Naive thymus-derived CD4-positive, alpha-beta T cell (primary cell): ENCODE data around the gene PIK3C2B. TPM values are rescaled to one million over a fixed set of nuclear protein-coding genes. Genes with fewer than 3 reads are reported as not detected.

Source experiments
- ATAC-seq: fragments of 150-1000 bp; cut with Tn5 transposase; 2 replicates; pipeline ENCODE4 v1.10.0; 2021; ENCODE audit warnings: mild to moderate bottlenecking, moderate library complexity
- CTCF ChIA-PET: fragments of 350-600 bp; sonication (Branson Sonifier 250); formaldehyde crosslinking; loops from one replicate; lab custom pipeline; 2021; ENCODE audit warnings: antibody characterized with exemption; lab: Charles Lee
- POLR2A ChIA-PET: fragments of 350-600 bp; sonication (Branson Sonifier 250); formaldehyde crosslinking; loops from one replicate; lab custom pipeline; 2021; ENCODE audit warnings: antibody characterized with exemption, inconsistent platforms; lab: Charles Lee
- DNase-seq, 9 donors: peaks; one replicate each; pipeline versions ENCODE4 v3.0.0 to v3.0.0-alpha.2; 2020 to 2022; ENCODE audit warnings: mixed read lengths in 1 of 9
- H3K27ac ChIP-seq: one replicate; pipeline ENCODE4 v1.7.0; 2013; ENCODE audit warnings: mild to moderate bottlenecking, low read depth, low read length, moderate library complexity
- H3K27me3 ChIP-seq, 2 donors: one replicate each; pipeline ENCODE4 v1.7.0; 2013; ENCODE audit warnings: low read length in 2 of 2, mild to moderate bottlenecking in 2 of 2, moderate library complexity in 2 of 2; ENCODE audit not compliant: control insufficient read depth in 2 of 2, insufficient read depth in 2 of 2
- H3K36me3 ChIP-seq, 3 experiments: 1 replicate in 2 of 3; 2 replicates in 1 of 3; pipeline ENCODE4 v1.7.0; 2013; ENCODE audit warnings: low read length in 3 of 3, mild to moderate bottlenecking in 3 of 3, moderate library complexity in 1 of 3; ENCODE audit not compliant: insufficient read depth in 3 of 3, control insufficient read depth in 2 of 3
- H3K4me1 ChIP-seq, 2 donors: one replicate each; pipeline ENCODE4 v1.7.0; 2013; ENCODE audit warnings: low read length in 2 of 2, mild to moderate bottlenecking in 2 of 2, moderate library complexity in 1 of 2; ENCODE audit not compliant: control insufficient read depth in 2 of 2, insufficient read depth in 2 of 2
- H3K4me3 ChIP-seq: 2 replicates; pipeline ENCODE4 v1.7.0; 2013; ENCODE audit warnings: mild to moderate bottlenecking, low read length
- H3K9me3 ChIP-seq, 3 experiments: 1 replicate in 2 of 3; 2 replicates in 1 of 3; pipeline ENCODE4 v1.7.0; 2013; ENCODE audit warnings: low read length in 3 of 3; ENCODE audit not compliant: control insufficient read depth in 2 of 3
- H3K27ac Mint-ChIP-seq, 9 donors: one replicate each; pipeline ENCODE4 v1.8.0; 2020 to 2022; ENCODE audit warnings: mixed read lengths in 9 of 9, mild to moderate bottlenecking in 8 of 9, moderate library complexity in 5 of 9, inconsistent platforms in 2 of 9
- H3K27me3 Mint-ChIP-seq, 5 donors: one replicate each; pipeline ENCODE4 v1.8.0; 2021 to 2022; ENCODE audit warnings: mixed read lengths in 5 of 5, mild to moderate bottlenecking in 1 of 5
- H3K36me3 Mint-ChIP-seq, 5 donors: one replicate each; pipeline ENCODE4 v1.8.0; 2020 to 2022; ENCODE audit warnings: mixed read lengths in 5 of 5, mild to moderate bottlenecking in 3 of 5, inconsistent platforms in 1 of 5
- H3K4me1 Mint-ChIP-seq, 7 donors: one replicate each; pipeline ENCODE4 v1.8.0; 2020 to 2022; ENCODE audit warnings: mixed read lengths in 7 of 7, mild to moderate bottlenecking in 3 of 7, inconsistent platforms in 1 of 7
- H3K4me3 Mint-ChIP-seq, 10 donors: one replicate each; pipeline ENCODE4 v1.8.0; 2020 to 2022; ENCODE audit warnings: mild to moderate bottlenecking in 10 of 10, mixed read lengths in 10 of 10, moderate library complexity in 6 of 10, inconsistent platforms in 2 of 10
- H3K9me3 Mint-ChIP-seq, 11 donors: one replicate each; pipeline ENCODE4 v1.8.0; 2020 to 2022; ENCODE audit warnings: mixed read lengths in 11 of 11, mild to moderate bottlenecking in 4 of 11, inconsistent platforms in 1 of 11, moderate library complexity in 1 of 11
- intact Hi-C, 2 donors: fragments of 100-400 bp; cut with micrococcal nuclease; formaldehyde crosslinking; loops; one replicate each; pipeline ENCODE4 v1.15.1; 2023
- polyA plus RNA-seq, 2 donors: library from polyadenylated mRNA; unstranded; fragments of 300-500 nt; fragmentation: Illumina TruSeq; gene quantifications; one replicate each; pipeline ENCODE4 v1.2.3, GENCODE V29; 2021
- total RNA-seq, 6 experiments: library from RNA in 5 of 6; stranded (reverse) in 5 of 6; gene quantifications; 1 replicate in 5 of 6; 2 replicates in 1 of 6; pipeline ENCODE4 v1.2.3 and lab custom pipeline; 2021 to 2026

The PIK3C2B gene, protein sequence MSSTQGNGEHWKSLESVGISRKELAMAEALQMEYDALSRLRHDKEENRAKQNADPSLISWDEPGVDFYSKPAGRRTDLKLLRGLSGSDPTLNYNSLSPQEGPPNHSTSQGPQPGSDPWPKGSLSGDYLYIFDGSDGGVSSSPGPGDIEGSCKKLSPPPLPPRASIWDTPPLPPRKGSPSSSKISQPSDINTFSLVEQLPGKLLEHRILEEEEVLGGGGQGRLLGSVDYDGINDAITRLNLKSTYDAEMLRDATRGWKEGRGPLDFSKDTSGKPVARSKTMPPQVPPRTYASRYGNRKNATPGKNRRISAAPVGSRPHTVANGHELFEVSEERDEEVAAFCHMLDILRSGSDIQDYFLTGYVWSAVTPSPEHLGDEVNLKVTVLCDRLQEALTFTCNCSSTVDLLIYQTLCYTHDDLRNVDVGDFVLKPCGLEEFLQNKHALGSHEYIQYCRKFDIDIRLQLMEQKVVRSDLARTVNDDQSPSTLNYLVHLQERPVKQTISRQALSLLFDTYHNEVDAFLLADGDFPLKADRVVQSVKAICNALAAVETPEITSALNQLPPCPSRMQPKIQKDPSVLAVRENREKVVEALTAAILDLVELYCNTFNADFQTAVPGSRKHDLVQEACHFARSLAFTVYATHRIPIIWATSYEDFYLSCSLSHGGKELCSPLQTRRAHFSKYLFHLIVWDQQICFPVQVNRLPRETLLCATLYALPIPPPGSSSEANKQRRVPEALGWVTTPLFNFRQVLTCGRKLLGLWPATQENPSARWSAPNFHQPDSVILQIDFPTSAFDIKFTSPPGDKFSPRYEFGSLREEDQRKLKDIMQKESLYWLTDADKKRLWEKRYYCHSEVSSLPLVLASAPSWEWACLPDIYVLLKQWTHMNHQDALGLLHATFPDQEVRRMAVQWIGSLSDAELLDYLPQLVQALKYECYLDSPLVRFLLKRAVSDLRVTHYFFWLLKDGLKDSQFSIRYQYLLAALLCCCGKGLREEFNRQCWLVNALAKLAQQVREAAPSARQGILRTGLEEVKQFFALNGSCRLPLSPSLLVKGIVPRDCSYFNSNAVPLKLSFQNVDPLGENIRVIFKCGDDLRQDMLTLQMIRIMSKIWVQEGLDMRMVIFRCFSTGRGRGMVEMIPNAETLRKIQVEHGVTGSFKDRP (N-terminal part only)
- total RNA-seq (10 to 100 TPM; 26.8 to 41.9 (median 32.5) TPM), polyA plus RNA-seq (1 to 10 TPM; 2.7 to 4.2 TPM), total RNA-seq (lab: John Stamatoyannopoulos, UW) (53.0 reads per million, percentile 72 among the genes with 10 or more reads in this experiment)

DNA sequence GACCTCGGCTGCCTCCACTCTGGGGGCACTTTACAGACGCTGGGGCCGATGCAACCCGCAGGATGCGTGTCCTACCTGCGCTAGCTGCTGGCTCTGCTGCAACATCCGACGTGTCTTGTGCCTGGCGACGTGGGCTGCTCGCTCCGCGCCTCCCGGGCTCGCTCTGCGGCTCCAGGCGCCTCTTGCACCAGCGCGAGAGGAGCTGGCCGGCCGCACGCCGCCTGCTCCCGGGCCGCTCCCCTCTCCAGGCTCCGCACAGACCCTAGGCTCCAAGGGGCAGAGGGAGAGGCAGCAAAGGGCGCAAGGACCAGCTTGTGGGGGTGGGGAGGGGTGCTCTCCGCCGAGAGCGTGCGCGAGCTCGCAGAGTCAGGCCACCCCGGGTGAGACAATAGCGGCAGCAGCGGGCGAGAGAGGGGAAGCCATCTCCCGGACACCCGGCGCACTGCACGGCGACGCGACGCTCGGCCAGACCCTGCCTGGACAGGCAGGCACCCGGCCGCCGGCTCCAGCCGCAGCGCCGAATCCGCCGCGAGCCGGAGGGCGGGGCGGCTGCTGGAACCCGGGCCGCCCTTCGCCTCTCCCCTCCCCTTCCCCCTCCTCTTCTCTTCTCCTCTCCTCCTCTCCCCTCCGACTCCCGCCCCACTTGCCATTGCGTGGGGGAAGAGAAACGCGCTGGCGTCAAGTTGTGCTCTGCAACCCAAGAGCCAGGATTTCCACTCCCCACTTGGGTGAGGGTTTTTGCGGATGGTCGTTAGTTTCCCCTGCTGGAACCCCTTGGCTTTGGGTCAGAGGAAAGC, at the start of gene PIK3C2B:
PIK3C2B (minus strand) TSS at position 525 of the 797 bp plus-strand sequence. CDS start 25,003 bp downstream, outside the sequence.
- Mint-ChIP-seq H3K36me3 (peaks cover 3 to 11% (median 8%) of the 10 kb centered on the region in 5 donors), H3K27ac (peak within 1 kb of the TSS; percentile 83 to 98 (median 93)), H3K27me3 (peaks cover 0 to 2% (median 0%) of the 10 kb centered on the region in 5 donors), H3K4me3 (peak within 1 kb of the TSS; percentile 92 to 98 (median 95)), H3K4me1 (peaks cover 37 to 89% (median 73%) of the 10 kb centered on the region in 7 donors), H3K9me3 (no peaks in the 10 kb centered on the region)
- Histone ChIP-seq H3K27me3 (no peaks in the 10 kb centered on the region), H3K4me1 (peaks cover 23 to 35% of the 10 kb centered on the region in 2 donors), H3K9me3 (no peaks in the 10 kb centered on the region), H3K36me3 (peaks cover 0 to 13% (median 0%) of the 10 kb centered on the region in 3 experiments), H3K4me3 (peak within 1 kb of the TSS; percentile 84), H3K27ac (peak within 1 kb of the TSS; percentile 87)
- ChIA-PET POLR2A (interaction anchor here (0.8 to 3.7 kb wide), 22 partner anchors 9 to 84 kb away, joined by 3 to 35 read pairs (median 5); partner anchors contain the start of gene MDM4), CTCF (interaction anchor here (0.7 to 17.9 kb wide), 10 partner anchors 9 to 958 kb away, joined by 3 to 434 read pairs (median 4); no protein-coding TSS in a partner anchor)
- intact Hi-C loops: loop anchor here (1.0 to 2.0 kb wide), 9 partner anchors 9 to 332 kb away; partner anchors contain the start of genes PPP1R15B (in 2 of the 2) and MDM4 (in 1 of the 2)
- DNase-seq (peak; percentile 54 to 80 (median 72)), ATAC-seq (peak; percentile 83)

DNA sequence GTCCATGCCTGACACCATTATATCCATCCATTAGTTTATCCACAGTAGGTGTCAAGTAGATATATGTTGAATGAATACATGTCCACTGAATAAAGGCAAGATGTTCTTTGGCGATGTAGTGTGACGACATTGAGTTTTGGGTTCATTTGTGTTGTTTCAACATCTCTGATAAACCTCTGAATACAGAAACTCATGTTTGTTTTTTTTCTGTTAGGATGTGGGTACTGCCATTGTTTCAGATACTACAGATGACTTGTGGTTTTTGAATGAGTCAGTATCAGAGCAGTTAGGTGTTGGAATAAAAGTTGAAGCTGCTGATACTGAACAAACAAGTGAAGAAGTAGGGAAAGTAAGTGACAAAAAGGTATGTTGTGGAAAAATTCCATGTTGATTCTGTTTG, 49.7 kb upstream of the PIK3C2B start:
- H3K4me3 Mint-ChIP-seq: peak overlapping the region; percentile 0 to 77 (median 60)
- Histone ChIP-seq H3K4me1 (peaks cover 30 to 39% of the 10 kb centered on the region in 2 donors), H3K4me3 (no peak overlapping the region), H3K27me3 (no peaks in the 10 kb centered on the region), H3K36me3 (peaks cover 9 to 88% (median 49%) of the 10 kb centered on the region in 3 experiments), H3K27ac (peak overlapping the region; percentile 63), H3K9me3 (no peaks in the 10 kb centered on the region)
- H3K27me3 Mint-ChIP-seq: no peaks in the 10 kb centered on the region
- peaks cover 29 to 71% (median 65%) of the 10 kb centered on the region in 7 donors for H3K4me1 Mint-ChIP-seq
- ChIA-PET CTCF (interaction anchor here (0.8 to 1.6 kb wide), 4 partner anchors 26 to 97 kb away, joined by 3 to 10 read pairs (median 5); partner anchors contain the start of gene MDM4), POLR2A (interaction anchor here (0.5 to 4.7 kb wide), 13 partner anchors 13 to 550 kb away, joined by 3 to 31 read pairs (median 5); partner anchors contain the start of gene MDM4)
- DNase-seq (peak in 7 of 9 donors; percentile 47 to 76 (median 67)), ATAC-seq (peak; percentile 96)
- peaks cover 34 to 77% (median 64%) of the 10 kb centered on the region in 5 donors for H3K36me3 Mint-ChIP-seq
- H3K9me3 Mint-ChIP-seq: peaks cover 0 to 15% (median 0%) of the 10 kb centered on the region in 11 donors
- intact Hi-C loops: loop anchor here (1.0 to 2.0 kb wide), 8 partner anchors 8 to 37 kb away; partner anchors contain the start of gene MDM4 (in 2 of the 2)
- peak overlapping the region; percentile 51 to 94 (median 81) for H3K27ac Mint-ChIP-seq

- DNase-seq (no peak), ATAC-seq (no peak)
- ChIA-PET CTCF (no interaction called here), POLR2A (interaction anchor here (1.5 to 2.9 kb wide), 2 partner anchors 24 to 25 kb away, joined by 6 to 12 read pairs; partner anchors contain the start of gene MDM4)
- intact Hi-C loops: no loop called here
- Histone ChIP-seq H3K9me3 (no peaks in the 10 kb centered on the region), H3K27me3 (no peaks in the 10 kb centered on the region), H3K36me3 (peaks cover 9 to 86% (median 49%) of the 10 kb centered on the region in 3 experiments), H3K27ac (no peak overlapping the region), H3K4me1 (peaks cover 26 to 38% of the 10 kb centered on the region in 2 donors), H3K4me3 (no peak overlapping the region)
- Mint-ChIP-seq H3K36me3 (peaks cover 30 to 72% (median 55%) of the 10 kb centered on the region in 5 donors), H3K4me3 (no peak overlapping the region), H3K27me3 (no peaks in the 10 kb centered on the region), H3K9me3 (peaks cover 0 to 15% (median 0%) of the 10 kb centered on the region in 11 donors), H3K27ac (peak overlapping the region in 6 of 9 donors; percentile 24 to 94 (median 78)), H3K4me1 (peaks cover 33 to 70% (median 59%) of the 10 kb centered on the region in 7 donors)
These were observed 47.0 kb upstream of the PIK3C2B start for GRCh38 chr1:204541626-204542025.

DNA sequence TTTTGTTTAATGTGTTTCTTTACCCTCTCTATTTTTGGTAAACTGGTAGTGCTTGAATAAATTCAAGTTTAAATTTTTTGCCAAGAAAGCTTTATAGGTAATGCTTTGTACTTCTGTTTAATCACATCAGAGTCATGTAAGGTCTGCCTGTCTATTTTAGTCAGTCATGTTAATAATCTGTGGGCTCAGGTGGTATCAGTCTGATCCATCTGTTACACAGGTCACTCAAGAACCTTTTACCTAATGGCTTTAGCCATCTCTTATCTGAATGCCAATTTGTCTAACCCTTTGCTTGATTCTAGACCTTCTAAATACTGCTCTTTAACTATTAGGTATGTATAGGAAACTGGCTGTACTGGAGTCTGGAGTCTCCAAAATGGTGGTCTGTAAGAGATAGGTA, 38.2 kb upstream of the PIK3C2B start:
- CTCF ChIA-PET: no interaction called here
- POLR2A ChIA-PET: interaction anchor here (0.9 kb wide), 1 partner anchor 8 kb away, joined by 3 read pairs; no protein-coding TSS in a partner anchor
- no peak overlapping the region for H3K4me3 Mint-ChIP-seq
- H3K36me3 Mint-ChIP-seq: peaks cover 10 to 61% (median 28%) of the 10 kb centered on the region in 5 donors
- Histone ChIP-seq H3K36me3 (peaks cover 16 to 89% (median 29%) of the 10 kb centered on the region in 3 experiments), H3K4me1 (no peaks in the 10 kb centered on the region), H3K4me3 (no peak overlapping the region), H3K27me3 (no peaks in the 10 kb centered on the region), H3K27ac (no peak overlapping the region), H3K9me3 (no peaks in the 10 kb centered on the region)
- no peaks in the 10 kb centered on the region for H3K9me3 Mint-ChIP-seq
- intact Hi-C loops: no loop called here
- no peak for DNase-seq
- H3K4me1 Mint-ChIP-seq: peaks cover 10 to 54% (median 35%) of the 10 kb centered on the region in 7 donors
- no peaks in the 10 kb centered on the region for H3K27me3 Mint-ChIP-seq
- ATAC-seq: no peak
- H3K27ac Mint-ChIP-seq: peak overlapping the region in 6 of 9 donors; percentile 4 to 76 (median 51)

- peaks cover 9 to 51% (median 29%) of the 10 kb centered on the region in 5 donors for H3K36me3 Mint-ChIP-seq
- H3K36me3 ChIP-seq: peaks cover 16 to 94% (median 35%) of the 10 kb centered on the region in 3 experiments
- ATAC-seq: no peak
These were observed 36.3 kb upstream of the PIK3C2B start for GRCh38 chr1:204530932-204531331.

More at GRCh38 chr1:204530932-204531331, 36.3 kb upstream of the PIK3C2B start:
- peak overlapping the region; percentile 15 for H3K27ac ChIP-seq
- H3K4me1 Mint-ChIP-seq: peaks cover 14 to 56% (median 29%) of the 10 kb centered on the region in 7 donors
- no peaks in the 10 kb centered on the region for H3K27me3 Mint-ChIP-seq
- peak overlapping the region in 7 of 9 donors; percentile 1 to 67 (median 27) for H3K27ac Mint-ChIP-seq
- ChIA-PET CTCF (interaction anchor here (0.6 kb wide), 2 partner anchors 15 to 23 kb away, joined by 3 read pairs; partner anchors contain the start of gene MDM4), POLR2A (interaction anchor here (0.7 to 1.4 kb wide), 5 partner anchors 8 to 276 kb away, joined by 3 to 4 read pairs (median 3); no protein-coding TSS in a partner anchor)
- H3K27me3 ChIP-seq: no peaks in the 10 kb centered on the region
- H3K9me3 ChIP-seq: no peaks in the 10 kb centered on the region
- no peak overlapping the region for H3K4me3 Mint-ChIP-seq
- peaks cover 0 to 9% of the 10 kb centered on the region in 2 donors for H3K4me1 ChIP-seq
- intact Hi-C loops: loop anchor here in 1 of 2 donors (1.0 kb wide), 1 partner anchor 10 kb away; no protein-coding TSS in a partner anchor
- no peak for DNase-seq
- H3K9me3 Mint-ChIP-seq: no peaks in the 10 kb centered on the region
- H3K4me3 ChIP-seq: no peak overlapping the region
